ENCODE results near the gene BLOC1S4.
"Not testable (repeated sequence)": the region's sequence is repeated elsewhere in the genome, so short reads cannot be mapped to it uniquely, and the experiment has no call there.

The BLOC1S4 gene

GRCh38 chr4:6724421-6725111, 8.6 kb downstream of the BLOC1S4 start:
- no peak overlapping the region for H3K27ac ChIP-seq (ENCODE audit: low read depth, low read length, poor library complexity, severe bottlenecking)
- H3K4me1 ChIP-seq (ENCODE audit: insufficient read depth, low read length, severe bottlenecking) = no peaks in the 10 kb centered on the region

GRCh38 chr4:6725427-6725961, 9.5 kb downstream of the BLOC1S4 start:
- not testable (repeated sequence) for H3K9me3 ChIP-seq (ENCODE audit: low read length); H3K4me2 ChIP-seq (ENCODE audit: low read length); H3K4me1 ChIP-seq (ENCODE audit: insufficient read depth, low read length, severe bottlenecking); H3K27me3 ChIP-seq (ENCODE audit: insufficient read depth, low read length); H3K79me2 ChIP-seq (ENCODE audit: insufficient read depth, low read length); H3K36me3 ChIP-seq (ENCODE audit: insufficient read depth, low read length); H2AFZ ChIP-seq (ENCODE audit: low read length); H4K20me1 ChIP-seq (ENCODE audit: insufficient read depth, low read length); H3K9ac ChIP-seq (ENCODE audit: low read length); H3K9me2 ChIP-seq (ENCODE audit: low read depth, low read length); H3K27ac ChIP-seq (ENCODE audit: low read depth, low read length, poor library complexity, severe bottlenecking); H3F3A ChIP-seq (ENCODE audit: insufficient read depth, low read length); H3K4me3 ChIP-seq (ENCODE audit: low read depth, low read length, poor library complexity, severe bottlenecking)

More at GRCh38 chr4:6724421-6725111, 8.6 kb downstream of the BLOC1S4 start:
- H3K9me3 ChIP-seq (ENCODE audit: low read length) = no peaks in the 10 kb centered on the region
- no peak overlapping the region for H3K4me2 ChIP-seq (ENCODE audit: low read length)
- no peak overlapping the region for H2AFZ ChIP-seq (ENCODE audit: low read length)
- H3K4me3 ChIP-seq (ENCODE audit: low read depth, low read length, poor library complexity, severe bottlenecking) = no peak overlapping the region
- no peaks in the 10 kb centered on the region for H3K9me2 ChIP-seq (ENCODE audit: low read depth, low read length)
- H3K9ac ChIP-seq (ENCODE audit: low read length) = no peak overlapping the region
- H3F3A ChIP-seq (ENCODE audit: insufficient read depth, low read length) = no peaks in the 10 kb centered on the region
- no peaks in the 10 kb centered on the region for H4K20me1 ChIP-seq (ENCODE audit: insufficient read depth, low read length)
- H3K36me3 ChIP-seq (ENCODE audit: insufficient read depth, low read length) = no peaks in the 10 kb centered on the region
- H3K79me2 ChIP-seq (ENCODE audit: insufficient read depth, low read length) = no peaks in the 10 kb centered on the region
- H3K27me3 ChIP-seq (ENCODE audit: insufficient read depth, low read length) = no peaks in the 10 kb centered on the region; the same call in 1 of the 2 replicates
- TF ChIP-seq CTCF (IDR thresholded peaks at IDR 0.05; ENCODE audit: low read length) (no peak), EZH2 (IDR thresholded peaks at IDR 0.05; ENCODE audit: borderline replicate concordance, low read length) (no peak)

DNA sequence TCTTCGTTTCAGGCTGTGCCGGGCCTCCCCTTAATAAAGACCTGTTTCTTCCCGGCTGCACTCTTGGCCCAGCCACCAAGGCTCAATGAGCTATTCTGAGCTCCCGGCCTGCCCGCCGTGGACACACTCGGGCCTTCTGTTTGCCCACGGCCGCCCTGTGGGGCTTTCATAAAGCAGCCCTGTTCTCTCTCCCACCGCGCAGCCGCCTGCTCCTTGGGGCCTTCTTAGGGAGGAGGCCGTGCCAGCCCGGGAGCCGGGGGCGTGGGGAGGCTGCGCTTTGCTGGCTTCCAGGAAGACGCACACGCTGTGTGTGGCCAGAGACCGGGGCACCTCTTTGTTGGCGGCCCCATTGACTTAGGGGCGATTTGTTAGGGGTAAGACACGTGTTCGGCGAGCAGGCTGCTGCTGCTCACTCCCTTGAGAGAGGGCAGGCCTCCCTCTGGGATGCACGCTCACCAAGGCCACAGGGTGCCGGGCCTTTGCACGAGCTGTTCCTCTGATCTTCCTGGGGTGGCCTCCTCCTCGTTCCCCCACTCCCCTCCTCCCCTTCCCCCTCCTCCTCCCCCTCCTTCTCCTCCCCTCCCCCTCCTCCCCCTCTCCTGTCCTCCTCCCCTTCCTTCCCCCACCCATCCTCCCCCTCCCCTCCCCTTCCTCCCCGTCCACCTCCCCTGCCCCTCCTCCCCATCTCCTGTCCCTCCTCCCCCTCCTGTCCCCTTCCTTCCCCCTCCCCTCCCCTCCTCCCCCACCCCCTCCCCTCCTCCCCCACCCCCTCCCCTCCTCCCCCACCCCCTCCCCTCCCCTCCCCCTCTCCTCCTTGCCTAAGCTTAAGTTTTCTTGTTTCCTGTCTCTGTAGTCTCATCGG, 11.3 kb downstream of the BLOC1S4 start:
- Histone ChIP-seq H3F3A (ENCODE audit: insufficient read depth, low read length) (no peaks in the 10 kb centered on the region), H3K36me3 (ENCODE audit: insufficient read depth, low read length) (no peaks in the 10 kb centered on the region), H4K20me1 (ENCODE audit: insufficient read depth, low read length) (no peaks in the 10 kb centered on the region), H3K9me3 (ENCODE audit: low read length) (no peaks in the 10 kb centered on the region), H3K79me2 (ENCODE audit: insufficient read depth, low read length) (no peaks in the 10 kb centered on the region), H3K4me3 (ENCODE audit: low read depth, low read length, poor library complexity, severe bottlenecking) (no peak overlapping the region), H2AFZ (ENCODE audit: low read length) (no peak overlapping the region), H3K27me3 (ENCODE audit: insufficient read depth, low read length) (no peaks in the 10 kb centered on the region; the same call in 1 of the 2 replicates), H3K27ac (ENCODE audit: low read depth, low read length, poor library complexity, severe bottlenecking) (no peak overlapping the region), H3K4me2 (ENCODE audit: low read length) (no peak overlapping the region), H3K9me2 (ENCODE audit: low read depth, low read length) (no peaks in the 10 kb centered on the region), H3K4me1 (ENCODE audit: insufficient read depth, low read length, severe bottlenecking) (no peaks in the 10 kb centered on the region), H3K9ac (ENCODE audit: low read length) (no peak overlapping the region)
- no peak for TF ChIP-seq CTCF (IDR thresholded peaks at IDR 0.05; ENCODE audit: low read length)
- TF ChIP-seq EZH2 (IDR thresholded peaks at IDR 0.05; ENCODE audit: borderline replicate concordance, low read length) = no peak

Data from OCI-LY1 (cell line).